CD4-positive, alpha-beta T cell treated with Interleukin-12 subunit alpha and Interleukin-12 subunit beta, for 1 hour (primary cell): ENCODE measurements around the gene KDR.

ENCODE experiments used
- DNase-seq: peaks from one replicate; pipeline ENCODE4 v3.0.0-alpha.2; 2020

Gene KDR

GRCh38 chr4:55125087-55125721 is at the start of gene KDR:
Gene KDR (minus strand): TSS chr4:55125595. CDS start chr4:55125293, 302 bp downstream.
- no peak for DNase-seq

- DNase-seq, result no peak
Observed at GRCh38 chr4:55173580-55173979, 48.2 kb upstream of the KDR start.

DNA sequence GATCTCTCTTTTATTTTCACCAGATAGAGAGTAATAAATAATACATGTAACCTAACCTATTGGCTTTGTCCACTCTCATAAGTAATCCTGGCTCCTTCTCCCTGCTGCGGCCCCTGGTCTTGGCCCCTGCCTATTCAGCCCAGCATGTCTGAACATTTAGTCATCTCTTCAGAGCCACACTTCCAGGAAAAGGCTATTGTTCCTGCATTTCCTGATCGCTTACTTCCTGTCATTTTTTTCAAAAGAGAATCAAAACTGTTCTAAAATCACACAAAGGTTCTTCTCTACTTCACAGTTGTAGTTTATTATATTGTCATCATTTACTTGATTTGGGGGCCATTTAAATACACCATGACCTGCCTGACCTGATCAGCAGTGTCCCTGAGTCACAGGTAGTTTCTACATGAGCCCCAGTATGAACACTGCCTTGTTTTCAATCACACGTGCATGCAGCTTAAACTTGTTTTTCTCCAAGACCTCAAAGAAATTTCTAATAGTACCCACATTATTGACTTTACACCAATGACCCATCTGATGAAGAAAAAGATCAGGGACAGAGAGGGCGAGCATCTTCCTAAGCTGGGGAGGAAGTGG is 47.4 kb upstream of the KDR start:
- DNase-seq, result no peak

GRCh38 chr4:55170462-55170861 is 45.1 kb upstream of the KDR start:
- no peak for DNase-seq

- no peak for DNase-seq
Observed at GRCh38 chr4:55169352-55169961, 44.1 kb upstream of the KDR start.

GRCh38 chr4:55162396-55162795 is 37.0 kb upstream of the KDR start:
- DNase-seq, result no peak

DNA sequence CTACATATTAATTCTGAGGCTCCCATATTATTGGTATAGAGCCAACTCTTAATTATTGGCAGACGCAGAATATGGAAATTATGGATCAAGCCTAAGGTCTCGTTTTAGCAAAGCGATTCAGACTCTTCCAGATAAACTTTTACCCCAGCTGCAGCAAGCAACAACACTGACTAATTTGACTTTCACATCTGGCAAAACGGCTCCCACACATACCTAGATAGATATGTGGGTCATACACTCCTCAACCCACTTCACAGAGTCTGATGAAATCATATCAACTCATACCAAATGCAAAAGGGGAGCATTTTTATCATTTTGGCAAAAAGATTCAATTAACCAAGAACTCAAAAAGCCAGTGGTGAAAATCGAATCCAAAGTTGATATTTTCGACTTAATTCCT is 36.3 kb upstream of the KDR start:
- DNase-seq, result no peak

GRCh38 chr4:55159851-55160250 is 34.5 kb upstream of the KDR start:
- DNase-seq, result no peak

DNA sequence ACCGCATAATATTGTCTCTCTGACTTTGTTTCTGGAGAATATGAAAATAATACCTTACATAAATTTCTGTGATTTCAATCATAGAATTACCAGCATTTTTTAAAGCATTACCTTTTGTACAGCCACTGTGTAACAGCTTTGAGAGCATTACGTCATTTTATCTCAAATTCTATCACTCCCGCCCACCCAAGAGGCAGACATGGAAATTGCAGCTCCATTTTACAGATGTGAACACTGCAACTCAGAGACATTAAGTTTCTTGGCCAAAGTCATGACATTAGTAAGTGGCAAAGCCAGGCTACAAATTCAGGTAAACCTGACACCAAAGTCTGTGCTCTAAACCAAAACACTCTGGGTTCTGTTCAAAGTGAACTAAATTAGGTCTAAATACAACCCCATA is 33.6 kb upstream of the KDR start:
- no peak for DNase-seq

DNA sequence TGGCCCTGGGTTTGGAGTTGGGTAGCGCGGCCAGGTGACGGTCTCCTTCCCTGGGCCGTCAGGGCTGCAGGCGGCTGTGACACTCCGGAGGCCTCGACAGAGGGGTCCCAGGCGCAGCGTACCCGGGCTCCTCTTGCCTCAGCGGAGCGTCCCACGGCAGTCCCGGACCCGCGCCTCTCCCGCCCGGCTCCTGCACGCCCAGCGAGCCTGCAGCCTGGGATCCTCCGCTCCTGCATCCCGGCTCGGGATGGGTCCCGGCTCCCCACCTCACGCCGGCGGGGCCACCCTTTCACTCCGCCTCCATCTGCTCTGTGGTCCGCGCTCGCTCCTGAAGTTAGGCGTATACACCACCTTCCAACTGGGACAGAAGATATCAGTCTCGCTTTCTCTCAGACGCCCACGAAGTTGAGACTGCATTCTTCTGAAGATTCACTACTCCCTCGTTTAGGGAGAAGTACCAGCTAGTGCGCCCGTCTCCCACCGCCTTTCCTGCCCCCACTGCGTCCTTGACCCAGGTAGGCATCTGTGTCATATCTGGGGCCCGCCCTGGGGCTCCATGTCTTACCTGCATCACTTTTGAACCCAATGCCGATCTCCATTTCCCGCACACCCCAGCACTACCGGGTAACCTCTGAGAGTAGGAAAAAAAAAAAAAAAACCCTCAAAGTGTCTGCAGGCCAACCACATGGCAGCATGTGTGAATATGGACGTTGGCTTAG is 32.3 kb upstream of the KDR start:
- no peak for DNase-seq

GRCh38 chr4:55154933-55155332 is 29.5 kb upstream of the KDR start:
- DNase-seq, result no peak

GRCh38 chr4:55154290-55154880 is 29.0 kb upstream of the KDR start:
- no peak for DNase-seq

- no peak for DNase-seq
Observed at GRCh38 chr4:55143858-55144257, 18.5 kb upstream of the KDR start.

GRCh38 chr4:55138367-55138766 is 13.0 kb upstream of the KDR start:
- no peak for DNase-seq

- no peak for DNase-seq
Observed at GRCh38 chr4:55136634-55137033, 11.2 kb upstream of the KDR start.

- no peak for DNase-seq
Observed at GRCh38 chr4:55133951-55134350, 8.6 kb upstream of the KDR start.

DNA sequence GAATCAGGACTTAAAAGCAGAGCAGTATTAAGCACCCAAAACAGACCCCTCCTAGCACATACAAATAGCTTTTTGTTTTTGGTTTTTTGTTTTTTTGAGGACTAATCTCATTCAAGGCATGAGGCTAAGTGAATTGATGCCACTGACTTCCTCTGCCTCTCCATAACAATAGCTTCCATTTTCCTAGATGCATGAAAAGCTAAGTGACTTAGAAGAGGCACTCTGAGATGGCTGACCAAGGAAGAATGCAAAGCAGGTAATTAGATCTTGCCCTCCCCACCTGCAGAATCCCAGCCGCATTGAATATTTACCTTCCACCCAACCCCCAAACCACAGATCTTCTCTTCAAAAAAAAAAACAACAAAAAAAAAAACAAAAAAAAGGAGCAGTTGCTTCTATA is 7.4 kb upstream of the KDR start:
- no peak for DNase-seq

GRCh38 chr4:55127521-55127920 is 2.1 kb upstream of the KDR start:
- DNase-seq, result no peak

DNA sequence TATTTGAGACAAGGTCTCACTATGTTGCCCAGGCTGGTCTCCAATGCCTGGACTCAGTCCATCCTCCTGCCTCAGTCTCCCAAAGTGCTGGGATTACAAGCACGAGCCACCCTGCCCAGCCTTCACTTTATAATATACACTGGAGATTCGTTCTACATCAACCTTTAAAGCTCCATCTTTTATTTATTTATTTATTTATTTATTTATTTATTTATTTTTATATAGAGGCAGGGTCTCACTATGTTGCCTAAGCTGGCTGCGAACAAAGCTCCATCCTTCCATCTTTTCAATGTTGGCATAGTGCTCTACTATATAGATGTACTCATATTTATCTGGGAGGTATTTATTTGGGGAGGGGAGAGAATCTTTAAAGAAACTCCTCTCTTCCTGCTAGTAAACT is 1.7 kb upstream of the KDR start:
- no peak for DNase-seq

DNA sequence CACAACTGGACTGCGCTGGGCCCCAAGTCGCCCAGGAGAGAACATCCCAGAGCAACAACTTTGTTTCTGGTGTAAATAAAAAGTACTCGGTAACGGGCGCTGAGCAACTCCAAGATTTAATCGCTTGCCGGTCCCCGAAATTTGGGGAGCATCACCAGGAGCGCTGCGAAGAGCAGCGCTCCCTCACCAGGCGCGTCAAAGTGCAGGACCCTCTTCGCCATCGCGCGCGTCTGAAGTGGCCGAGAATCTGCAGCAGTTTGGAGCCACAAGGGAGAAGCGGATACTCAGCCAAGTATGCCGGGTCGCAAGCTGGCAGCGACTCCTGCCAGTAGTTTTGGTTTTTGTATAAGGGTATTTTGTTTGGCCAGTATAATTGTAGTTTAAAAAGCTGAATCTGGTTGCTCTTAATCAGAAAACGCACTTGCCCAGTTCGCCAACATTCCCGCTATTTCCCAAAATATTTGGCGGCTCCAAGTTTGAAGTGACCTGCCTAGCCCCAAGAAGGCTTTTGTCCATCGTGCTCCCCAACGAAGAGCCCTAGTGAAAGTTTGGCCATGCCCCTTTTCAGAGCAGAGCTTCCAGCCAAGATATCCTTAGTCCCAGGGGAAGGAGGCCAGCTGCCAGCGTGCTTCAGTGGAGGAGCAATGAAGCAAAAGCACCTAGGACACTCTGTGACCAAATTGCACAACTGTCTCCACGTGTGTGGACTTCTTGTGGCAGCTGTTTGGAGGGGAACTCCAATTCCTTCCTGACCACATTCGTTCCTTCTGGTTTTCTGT is 557 bp upstream of the KDR start:
- no peak for DNase-seq

DNA sequence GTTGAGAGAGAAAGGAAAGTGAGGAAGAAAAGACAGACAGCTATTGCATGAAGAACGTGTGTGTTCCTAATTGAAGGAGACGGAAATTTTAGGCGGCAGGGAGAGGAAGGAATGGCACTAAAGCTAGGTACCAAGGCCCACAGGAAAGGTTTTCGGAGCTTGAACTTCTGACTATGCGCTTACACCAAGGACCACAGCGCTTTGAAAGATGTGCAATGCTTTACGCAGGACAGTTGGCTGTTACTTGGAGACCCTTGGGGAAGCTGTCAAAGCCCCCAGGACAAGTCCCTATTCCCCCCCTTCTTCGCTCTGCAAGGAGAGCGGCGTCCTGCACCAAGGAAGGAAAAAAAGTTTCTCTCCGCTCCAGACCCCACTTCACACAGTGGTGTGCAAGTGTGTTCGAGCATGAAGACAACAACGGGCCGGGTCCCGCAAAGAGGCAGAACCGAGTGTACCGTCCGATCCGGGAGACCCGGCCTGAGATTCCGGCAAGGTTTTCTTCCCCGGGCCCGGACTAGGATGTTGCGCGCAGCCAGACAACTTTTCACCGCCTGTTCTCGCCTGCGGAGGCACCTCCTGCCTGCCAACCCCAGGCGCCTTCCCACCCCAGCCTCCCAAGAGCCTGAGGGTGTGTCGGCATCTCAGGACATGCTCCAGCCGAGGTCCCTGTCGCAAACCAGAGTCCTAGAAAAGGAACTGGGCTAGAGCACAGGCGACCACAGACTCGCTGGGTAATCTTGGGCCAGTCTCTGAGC is 896 bp downstream of the KDR start:
- no peak for DNase-seq

- no peak for DNase-seq
Observed at GRCh38 chr4:55123791-55124190, 1.6 kb downstream of the KDR start.
